Measurements from ENCODE around the gene LSAMP. TPM values are rescaled to one million over a fixed set of nuclear protein-coding genes. Genes with fewer than 3 reads are reported as not detected.

LSAMP gene
- total RNA-seq, 2 donors from 2014 or later, result 0.89 to 5.1 TPM

- intact Hi-C loops (cut with DNase I, micrococcal nuclease), result no loop called here
- DNase-seq (no peak), ATAC-seq (no peak)
Measured at GRCh38 chr3:116020989-116021388, 424.3 kb downstream of the LSAMP start.

GRCh38 chr3:116020495-116020894 lies 424.8 kb downstream of the LSAMP start:
- ATAC-seq, result no peak
- no peak for DNase-seq
- intact Hi-C loops (cut with DNase I, micrococcal nuclease), result no loop called here

- DNase-seq, result no peak
- intact Hi-C loops (cut with DNase I, micrococcal nuclease), result no loop called here
Measured at GRCh38 chr3:116019254-116019763, 426.0 kb downstream of the LSAMP start.

GRCh38 chr3:116018646-116019045 lies 426.6 kb downstream of the LSAMP start:
- DNase-seq (no peak), ATAC-seq (no peak)
- intact Hi-C loops (cut with DNase I, micrococcal nuclease), result no loop called here

More at GRCh38 chr3:116019254-116019763, 426.0 kb downstream of the LSAMP start:
- ATAC-seq, result no peak

- intact Hi-C loops (cut with DNase I, micrococcal nuclease), result no loop called here
- DNase-seq (no peak), ATAC-seq (no peak)
Measured at GRCh38 chr3:116015931-116016330, 429.4 kb downstream of the LSAMP start.

- no peak for DNase-seq
- no peak for ATAC-seq
- intact Hi-C loops (cut with DNase I, micrococcal nuclease), result no loop called here
Measured at GRCh38 chr3:116007000-116007399, 438.3 kb downstream of the LSAMP start.

GRCh38 chr3:116005404-116005803 lies 439.9 kb downstream of the LSAMP start:
- intact Hi-C loops (cut with DNase I, micrococcal nuclease), result no loop called here
- ATAC-seq, result no peak
- DNase-seq, result peak in 1 of 2 donors; percentile 2

GRCh38 chr3:116002235-116002634 lies 443.1 kb downstream of the LSAMP start:
- intact Hi-C loops (cut with DNase I, micrococcal nuclease), result no loop called here
- DNase-seq (no peak), ATAC-seq (no peak)

- DNase-seq (no peak), ATAC-seq (no peak)
- intact Hi-C loops (cut with DNase I, micrococcal nuclease), result no loop called here
Measured at GRCh38 chr3:116001151-116001621, 444.1 kb downstream of the LSAMP start.

GRCh38 chr3:116000311-116000710 lies 445.0 kb downstream of the LSAMP start:
- DNase-seq (no peak), ATAC-seq (no peak)
- intact Hi-C loops (cut with DNase I, micrococcal nuclease), result no loop called here

GRCh38 chr3:115999613-116000012 lies 445.7 kb downstream of the LSAMP start:
- DNase-seq, result no peak
- intact Hi-C loops (cut with DNase I, micrococcal nuclease), result no loop called here
- no peak for ATAC-seq

GRCh38 chr3:115999001-115999585 lies 446.2 kb downstream of the LSAMP start:
- ATAC-seq, result no peak
- intact Hi-C loops (cut with DNase I, micrococcal nuclease), result no loop called here
- no peak for DNase-seq

- no peak for DNase-seq
- ATAC-seq, result no peak
- intact Hi-C loops (cut with DNase I, micrococcal nuclease), result no loop called here
Measured at GRCh38 chr3:115996420-115997108, 448.7 kb downstream of the LSAMP start.

GRCh38 chr3:115990669-115991068 lies 454.6 kb downstream of the LSAMP start:
- DNase-seq, result no peak
- intact Hi-C loops (cut with DNase I, micrococcal nuclease), result no loop called here

GRCh38 chr3:115989684-115990421 lies 455.4 kb downstream of the LSAMP start:
- intact Hi-C loops (cut with DNase I, micrococcal nuclease), result no loop called here
- ATAC-seq, result no peak
- DNase-seq, result no peak

More at GRCh38 chr3:115990669-115991068, 454.6 kb downstream of the LSAMP start:
- no peak for ATAC-seq

- ATAC-seq (no peak), DNase-seq (no peak)
- intact Hi-C loops (cut with DNase I, micrococcal nuclease), result no loop called here
Measured at GRCh38 chr3:115986555-115987207, 458.6 kb downstream of the LSAMP start.

- DNase-seq, result no peak
- no peak for ATAC-seq
- intact Hi-C loops (cut with DNase I, micrococcal nuclease), result no loop called here
Measured at GRCh38 chr3:115982629-115983028, 462.7 kb downstream of the LSAMP start.

- ATAC-seq (no peak), DNase-seq (no peak)
- intact Hi-C loops (cut with DNase I, micrococcal nuclease), result no loop called here
Measured at GRCh38 chr3:115982108-115982507, 463.2 kb downstream of the LSAMP start.

- intact Hi-C loops (cut with DNase I, micrococcal nuclease), result no loop called here
- DNase-seq (no peak), ATAC-seq (no peak)
Measured at GRCh38 chr3:115980709-115981108, 464.6 kb downstream of the LSAMP start.
